ENCODE data around the gene CABLES2.

The CABLES2 gene

DNA sequence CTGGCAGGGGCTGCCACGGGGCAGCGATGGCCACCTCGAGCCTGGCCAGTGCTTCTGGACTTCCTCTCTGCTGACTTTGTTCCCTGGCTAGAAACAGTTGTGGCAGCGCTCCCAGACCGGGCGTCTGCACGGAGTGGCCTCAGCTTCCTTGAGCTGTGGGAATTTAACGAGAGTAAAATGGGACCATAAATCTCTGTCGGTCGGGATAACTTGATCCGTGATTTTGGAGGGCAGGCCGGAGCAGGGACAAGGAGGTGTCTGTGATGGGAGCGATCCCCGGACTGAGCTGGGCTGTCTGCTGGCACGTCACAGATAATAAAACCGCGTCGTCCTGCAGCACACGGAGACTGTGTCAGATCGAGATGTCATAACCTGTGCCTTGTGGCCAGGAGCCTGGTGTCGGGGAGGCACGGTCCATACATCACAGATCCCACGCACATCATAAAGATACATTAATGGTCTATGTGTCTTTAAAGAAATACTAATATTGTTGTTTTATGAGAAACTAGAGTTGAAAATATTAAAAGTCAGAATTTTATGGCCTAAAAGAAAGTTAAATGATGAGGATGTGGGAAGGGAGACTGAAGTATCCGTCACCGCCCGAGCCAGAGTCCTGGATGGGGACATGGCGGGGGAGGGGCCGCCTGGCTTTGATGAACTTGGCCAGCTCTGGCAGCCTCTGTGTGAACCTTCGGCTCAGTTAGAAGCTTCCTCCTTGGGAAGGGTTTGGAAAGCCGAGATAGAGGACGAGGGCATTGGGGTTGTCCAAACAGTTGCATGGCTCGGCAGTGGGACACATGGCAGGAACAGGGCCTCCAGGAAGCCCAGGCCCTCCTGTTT is 26.8 kb upstream of the CABLES2 start:
- TF ChIP-seq, protein P1, sequence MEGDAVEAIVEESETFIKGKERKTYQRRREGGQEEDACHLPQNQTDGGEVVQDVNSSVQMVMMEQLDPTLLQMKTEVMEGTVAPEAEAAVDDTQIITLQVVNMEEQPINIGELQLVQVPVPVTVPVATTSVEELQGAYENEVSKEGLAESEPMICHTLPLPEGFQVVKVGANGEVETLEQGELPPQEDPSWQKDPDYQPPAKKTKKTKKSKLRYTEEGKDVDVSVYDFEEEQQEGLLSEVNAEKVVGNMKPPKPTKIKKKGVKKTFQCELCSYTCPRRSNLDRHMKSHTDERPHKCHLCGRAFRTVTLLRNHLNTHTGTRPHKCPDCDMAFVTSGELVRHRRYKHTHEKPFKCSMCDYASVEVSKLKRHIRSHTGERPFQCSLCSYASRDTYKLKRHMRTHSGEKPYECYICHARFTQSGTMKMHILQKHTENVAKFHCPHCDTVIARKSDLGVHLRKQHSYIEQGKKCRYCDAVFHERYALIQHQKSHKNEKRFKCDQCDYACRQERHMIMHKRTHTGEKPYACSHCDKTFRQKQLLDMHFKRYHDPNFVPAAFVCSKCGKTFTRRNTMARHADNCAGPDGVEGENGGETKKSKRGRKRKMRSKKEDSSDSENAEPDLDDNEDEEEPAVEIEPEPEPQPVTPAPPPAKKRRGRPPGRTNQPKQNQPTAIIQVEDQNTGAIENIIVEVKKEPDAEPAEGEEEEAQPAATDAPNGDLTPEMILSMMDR (IDR thresholded peaks at IDR 0.05; ENCODE audit: low read depth, low read length) = no peak
- DNase-seq (ENCODE audit: extremely low read depth, low read depth) = no peak

- no peak for DNase-seq (ENCODE audit: extremely low read depth, low read depth)
- TF ChIP-seq, protein P1 (IDR thresholded peaks at IDR 0.05; ENCODE audit: low read depth, low read length) = no peak
These were observed 23.9 kb upstream of the CABLES2 start for GRCh38 chr20:62430866-62431447.

GRCh38 chr20:62430311-62430853 is 23.3 kb upstream of the CABLES2 start:
- TF ChIP-seq, protein P1 (IDR thresholded peaks at IDR 0.05; ENCODE audit: low read depth, low read length) = no peak
- DNase-seq (ENCODE audit: extremely low read depth, low read depth) = no peak

- DNase-seq (ENCODE audit: extremely low read depth, low read depth) = no peak
- TF ChIP-seq, protein P1 (IDR thresholded peaks at IDR 0.05; ENCODE audit: low read depth, low read length) = no peak
These were observed 22.6 kb upstream of the CABLES2 start for GRCh38 chr20:62429455-62430310.

DNA sequence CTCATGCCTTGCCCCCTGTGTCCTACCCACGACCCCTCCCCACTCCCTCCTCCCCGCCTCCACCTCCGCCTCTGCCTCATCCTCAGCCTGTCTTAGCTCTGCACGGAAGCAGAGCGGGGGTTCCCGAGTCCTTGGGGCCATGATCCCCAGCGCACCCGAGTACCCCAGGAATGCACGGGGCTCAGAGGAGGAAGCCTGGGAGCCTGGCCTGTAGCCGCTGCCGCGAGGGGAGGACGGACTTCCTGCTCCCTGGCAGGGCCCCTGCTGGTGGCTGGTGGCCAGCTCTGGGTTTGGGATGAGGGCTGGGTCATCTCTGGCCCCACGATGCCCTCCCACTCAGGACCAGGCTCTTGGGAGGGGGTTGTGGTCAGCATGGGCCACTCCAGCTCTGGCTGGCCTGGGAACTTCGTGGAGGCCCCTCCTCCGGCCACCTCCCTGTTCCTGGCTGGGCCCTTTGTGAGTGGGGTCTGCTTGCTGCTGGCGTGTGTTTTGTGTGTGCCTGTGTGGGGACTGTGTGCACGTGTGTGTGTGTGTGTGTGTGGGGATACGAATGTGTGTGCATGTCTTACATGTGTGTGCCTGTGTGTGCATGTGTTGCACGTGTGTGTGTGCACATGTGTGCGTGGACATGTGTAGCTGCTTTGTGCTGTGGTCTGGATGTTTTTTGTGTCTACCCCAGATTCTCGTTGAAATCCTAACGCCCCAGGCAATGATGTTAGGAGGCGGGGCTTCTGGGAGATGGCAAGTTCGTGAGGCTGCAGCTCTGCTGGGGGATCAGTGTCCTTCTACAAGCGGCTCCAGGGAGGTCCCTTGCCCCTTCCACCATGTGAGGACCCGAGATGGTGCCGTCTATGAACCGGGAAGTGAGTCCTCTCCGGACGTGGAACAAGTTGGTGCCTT is 21.6 kb upstream of the CABLES2 start:
- no peak for DNase-seq (ENCODE audit: extremely low read depth, low read depth)
- TF ChIP-seq, protein P1 (IDR thresholded peaks at IDR 0.05; ENCODE audit: low read depth, low read length) = no peak

DNA sequence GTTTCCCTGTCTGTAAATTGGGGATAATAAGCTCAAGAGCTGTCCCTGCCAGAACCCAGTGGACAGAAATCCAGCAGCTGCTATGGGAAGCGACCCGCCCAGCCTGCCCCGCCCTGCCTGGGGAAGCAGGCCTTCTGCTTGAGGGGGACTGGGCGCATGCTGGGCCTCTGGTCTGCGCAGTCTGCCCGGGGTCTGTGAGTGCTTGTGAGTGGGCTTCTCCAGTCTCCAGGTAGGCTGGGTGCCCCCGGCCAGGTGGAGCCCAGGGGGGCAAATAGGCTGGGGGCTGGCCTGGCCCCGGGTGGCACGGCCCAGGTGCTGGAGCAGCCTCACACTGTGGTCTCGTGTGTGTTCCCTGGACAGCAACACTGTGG is 20.9 kb upstream of the CABLES2 start:
- TF ChIP-seq, protein P1 (IDR thresholded peaks at IDR 0.05; ENCODE audit: low read depth, low read length) = no peak
- DNase-seq (ENCODE audit: extremely low read depth, low read depth) = no peak

Measured in AG09319 (cell line).